HG03521 (cell line): Measurements from ENCODE around the gene R3HDM2.

Source experiments
- ATAC-seq: cut with Tn5 transposase; IDR thresholded peaks from one replicate; pipeline ENCODE4 v1.9.1; 2021; ENCODE audit warnings: mild to moderate bottlenecking, moderate library complexity; ENCODE audit not compliant: unreplicated experiment

Gene R3HDM2

DNA sequence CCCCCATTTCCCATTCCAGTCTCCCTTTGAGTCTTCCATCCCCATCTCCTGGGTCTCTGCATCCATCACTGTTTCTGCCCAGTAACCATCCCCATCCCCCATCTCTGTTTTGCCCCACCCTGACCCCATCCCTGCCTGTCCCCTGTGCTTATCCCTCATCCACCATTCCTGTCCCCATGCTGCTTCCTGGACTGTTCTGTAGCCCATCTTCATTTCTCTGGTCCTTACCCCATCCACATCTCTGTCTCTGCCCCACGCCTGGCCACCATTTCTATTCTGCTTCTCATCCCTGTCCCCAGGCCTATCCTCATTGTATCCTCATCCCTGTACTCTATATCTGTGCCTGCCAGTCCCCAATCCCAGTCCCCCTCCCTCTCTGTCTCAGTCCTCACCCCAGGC lies 210.1 kb downstream of the R3HDM2 start:
- ATAC-seq: no peak

DNA sequence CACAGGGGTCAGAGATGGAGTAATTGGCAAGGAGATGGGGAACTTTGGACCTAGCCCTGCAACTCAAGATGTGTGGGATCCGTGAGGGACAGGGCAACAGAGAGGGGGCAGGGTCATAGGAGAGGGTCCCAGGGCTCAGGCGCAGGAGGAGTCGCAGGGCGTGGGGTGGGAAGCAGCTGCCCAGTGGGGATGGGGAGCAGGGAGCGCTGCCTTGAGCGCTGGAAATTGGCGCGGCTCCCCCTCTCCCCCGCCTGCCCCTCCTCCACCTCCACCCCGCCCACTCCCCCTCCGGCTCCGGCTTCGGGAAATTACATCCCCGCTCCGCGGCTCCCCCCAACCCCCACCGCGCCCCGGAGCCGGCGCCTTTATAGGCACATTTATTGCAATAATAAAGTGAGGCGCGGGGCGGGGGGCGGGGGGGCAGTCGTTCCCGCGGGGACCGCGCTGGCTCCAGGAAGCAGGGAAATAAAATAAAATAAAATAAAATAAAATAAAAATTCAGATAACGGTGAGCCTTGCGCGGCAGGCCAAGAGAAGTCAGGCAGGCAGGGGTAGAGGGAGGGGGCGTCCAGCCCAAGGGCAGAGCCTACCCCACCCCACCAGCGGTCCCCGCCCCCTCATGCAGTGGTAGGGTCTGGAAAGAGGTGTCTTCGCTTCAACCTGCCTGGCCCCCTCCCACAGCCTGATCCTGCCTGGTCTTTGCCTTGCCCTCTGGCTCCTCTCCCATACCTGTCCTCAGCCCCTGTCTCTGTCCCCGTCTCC lies 210.7 kb downstream of the R3HDM2 start:
- ATAC-seq: no peak

DNA sequence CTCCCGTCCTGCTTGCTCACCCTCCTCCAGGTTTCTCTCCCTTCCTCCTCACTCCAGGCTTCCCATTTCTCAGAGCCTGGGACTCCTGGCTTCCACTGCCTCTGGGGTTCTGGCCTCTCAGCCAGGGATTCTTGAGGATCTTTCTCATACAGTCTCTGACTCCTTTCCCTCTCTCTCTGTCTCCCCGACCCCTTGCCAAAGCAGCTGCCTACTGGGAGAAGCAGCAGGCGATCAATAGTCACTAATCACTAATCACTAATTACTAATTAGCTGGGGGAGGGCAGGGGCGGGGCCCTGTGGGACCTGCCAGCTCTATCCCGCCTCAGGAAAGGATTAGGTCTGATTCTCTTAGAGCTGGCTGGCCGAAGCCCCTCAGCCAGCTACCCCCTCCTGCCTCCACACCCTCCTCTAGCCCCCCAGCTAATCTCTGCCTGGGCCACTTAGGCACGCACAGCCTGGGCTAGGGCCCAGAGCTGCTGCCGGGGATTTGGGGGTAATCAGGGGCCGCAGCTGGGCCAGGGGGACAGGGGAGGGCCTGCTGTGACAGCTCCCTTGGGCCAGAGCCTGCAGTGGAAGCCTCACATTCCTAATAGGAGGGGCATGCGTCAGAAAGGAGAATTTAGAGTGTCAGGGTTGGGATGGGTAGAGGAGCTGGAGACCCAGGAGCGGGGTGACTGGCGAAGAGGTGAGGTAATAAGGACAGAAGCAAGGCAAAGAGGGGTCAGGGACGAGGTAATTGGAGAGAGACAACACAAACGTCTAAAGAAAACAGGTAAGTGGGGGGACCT lies 211.4 kb downstream of the R3HDM2 start:
- ATAC-seq: no peak

DNA sequence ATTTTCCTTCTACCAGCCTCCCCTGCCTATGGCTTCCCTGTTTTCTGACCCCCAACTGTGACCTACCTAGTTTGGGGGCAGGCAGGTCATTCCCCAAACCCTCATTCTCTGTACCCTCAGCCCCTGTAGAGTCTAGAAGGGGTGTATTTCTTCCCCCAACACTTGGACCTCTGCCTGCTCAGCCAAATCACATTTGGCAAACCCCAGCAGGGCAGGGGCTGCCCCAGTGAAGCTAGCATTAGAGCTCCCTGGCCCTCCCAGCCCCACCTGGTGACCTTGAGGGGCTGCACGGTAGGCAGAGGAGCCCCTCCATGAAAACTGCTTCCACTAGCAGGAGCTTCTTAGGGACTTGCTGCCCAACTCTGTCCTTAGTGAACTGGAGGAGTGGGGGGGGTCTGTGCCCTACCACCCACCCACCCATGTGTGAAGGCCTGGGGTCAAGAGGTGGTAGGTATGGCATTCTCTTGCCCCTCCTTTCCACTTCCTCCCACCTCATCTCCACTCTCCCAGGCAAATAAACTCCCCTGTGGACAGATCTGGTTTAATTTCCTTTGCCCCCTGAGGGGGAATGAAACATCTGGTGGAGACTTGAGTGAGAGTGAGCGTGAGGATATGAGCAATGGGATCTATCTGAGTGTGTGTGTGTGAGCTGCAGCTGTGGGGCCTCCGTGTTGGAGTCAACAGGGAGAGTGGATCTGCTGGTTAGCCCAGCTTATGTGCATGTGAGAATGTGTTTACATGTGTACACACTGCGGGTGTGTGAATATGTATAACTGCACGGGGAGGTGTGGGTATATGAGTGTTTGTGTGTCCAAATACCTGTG lies 212.6 kb downstream of the R3HDM2 start:
- ATAC-seq: no peak

DNA sequence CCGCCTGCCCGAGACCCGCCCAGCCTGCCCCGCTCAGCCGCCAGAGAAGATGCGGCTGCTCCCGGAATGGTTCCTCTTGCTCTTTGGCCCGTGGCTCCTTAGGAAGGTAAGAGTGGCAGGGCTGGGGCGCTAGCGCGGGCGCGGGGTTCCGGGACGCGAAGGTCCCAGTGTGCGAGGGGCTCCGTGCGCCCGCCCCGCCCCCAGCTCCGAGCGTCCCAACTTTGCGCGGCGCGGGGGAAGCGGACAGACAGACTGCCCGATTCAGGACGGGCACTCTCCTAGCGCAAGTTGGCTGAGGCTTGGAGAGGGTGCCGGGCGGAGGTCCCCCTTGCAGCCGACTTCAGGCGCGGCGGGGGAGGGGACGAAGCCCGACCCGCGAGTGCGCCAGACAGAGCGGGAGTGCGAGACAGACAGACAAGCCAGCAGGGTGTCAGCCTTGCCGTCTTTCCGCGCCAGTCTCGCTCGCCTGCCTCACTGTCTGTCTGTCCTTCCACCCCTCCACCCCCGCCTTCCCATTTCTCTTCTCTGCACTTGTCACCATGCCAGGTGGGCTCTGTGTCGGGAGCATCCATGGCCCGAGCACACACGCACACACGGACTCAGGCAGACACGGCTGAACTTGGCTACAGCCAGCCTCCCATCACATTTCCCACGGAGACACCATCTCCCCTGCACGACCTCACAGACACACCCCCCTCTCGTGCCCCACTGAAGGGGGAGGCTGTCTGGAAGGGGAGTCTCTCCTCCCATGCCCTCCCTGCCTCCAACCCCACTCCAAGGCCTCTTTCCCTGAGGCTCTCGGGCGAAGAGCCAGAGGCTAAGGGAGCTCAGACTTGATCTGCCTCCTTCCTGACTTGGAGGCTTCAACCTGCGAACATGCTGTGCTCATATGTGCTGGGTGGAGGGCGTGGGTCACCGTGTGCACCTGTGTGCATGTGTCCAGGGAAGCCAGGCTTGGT lies 213.6 kb downstream of the R3HDM2 start:
- no peak for ATAC-seq

DNA sequence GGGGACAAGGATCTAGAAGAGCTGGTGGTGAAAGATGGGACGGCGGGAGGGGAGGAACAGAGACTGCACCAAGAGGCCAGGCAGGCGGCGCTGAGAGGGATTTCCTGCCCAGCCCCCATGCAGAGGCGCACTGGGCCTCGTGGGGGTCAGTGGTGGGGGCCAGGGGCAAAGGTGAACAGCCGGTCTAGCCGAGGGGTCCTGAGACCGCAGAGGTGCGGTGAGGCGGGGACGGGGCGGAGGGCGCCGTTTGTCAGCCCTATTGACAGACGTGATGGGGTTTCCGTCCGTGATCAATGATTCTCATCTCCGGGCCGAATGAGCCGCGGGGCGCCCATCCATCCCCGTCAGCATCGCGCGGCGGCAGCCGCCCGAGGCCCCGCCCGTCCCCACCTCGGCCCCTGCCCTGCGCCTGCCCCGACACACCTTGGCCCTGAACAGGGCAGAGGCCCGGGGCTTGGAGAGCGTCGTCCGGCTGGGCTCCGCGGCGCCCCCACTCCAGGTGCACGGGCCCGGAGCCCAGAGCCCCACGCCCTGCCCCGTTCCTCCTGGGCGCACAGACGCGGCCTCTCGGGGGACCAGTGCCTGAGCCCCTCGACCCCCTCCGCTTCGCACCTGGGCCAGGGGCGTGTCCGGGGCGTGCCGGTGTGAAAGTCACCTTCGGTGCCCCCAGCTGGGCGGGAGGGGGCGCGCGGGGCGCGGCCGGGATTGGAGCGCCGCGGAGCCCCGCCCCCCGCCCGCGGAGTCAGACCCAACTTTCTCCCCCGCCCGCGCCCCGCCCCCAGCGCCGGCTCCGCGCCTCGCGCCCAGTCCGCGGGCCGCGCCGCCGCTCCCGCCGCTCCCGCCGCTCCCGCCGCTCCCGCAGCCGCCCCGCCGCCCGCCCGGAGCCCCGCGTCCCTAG lies 214.6 kb downstream of the R3HDM2 start, which contains the start of gene NXPH4:
NXPH4 (plus strand) TSS at position 781 of the 898 bp plus-strand sequence. CDS start 176 bp downstream, outside the sequence.
- ATAC-seq: no peak

DNA sequence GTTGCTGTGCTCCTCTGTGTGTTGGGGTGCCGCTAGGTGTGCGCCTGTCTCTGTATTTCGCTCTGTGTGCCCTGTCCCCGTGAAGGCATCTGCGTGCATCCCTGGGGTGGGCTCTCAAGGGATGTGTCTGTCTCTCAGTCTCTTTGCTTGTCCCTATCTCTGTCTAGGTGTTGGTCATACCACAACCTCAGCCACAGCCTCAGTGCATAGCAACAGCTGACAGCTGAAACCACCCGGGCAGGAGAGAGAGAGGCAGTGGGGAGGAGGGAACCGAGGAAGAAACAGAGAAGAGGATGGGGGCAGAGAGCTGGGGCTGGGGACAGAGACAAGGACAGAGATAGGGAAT lies 215.2 kb downstream of the R3HDM2 start:
- ATAC-seq: no peak

DNA sequence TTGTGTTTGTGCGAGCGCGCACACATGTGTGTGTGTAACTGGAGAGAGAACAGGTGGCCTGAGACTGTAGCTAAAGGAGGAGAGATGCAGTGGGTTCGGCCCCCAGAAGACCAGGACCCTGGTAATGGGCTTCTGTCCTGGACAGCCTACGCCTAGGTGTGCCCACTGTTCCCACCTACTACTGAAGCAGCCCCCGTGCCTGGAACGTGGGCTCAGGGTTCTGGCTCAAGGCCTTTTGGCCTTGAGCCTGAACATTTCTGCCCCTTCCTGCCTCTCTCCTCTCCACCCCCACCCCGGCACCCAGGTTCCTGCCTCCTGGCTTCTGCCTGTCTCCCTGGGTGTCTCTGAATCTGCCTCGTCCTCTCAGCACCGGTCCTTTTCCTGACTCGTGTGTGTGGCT lies 215.8 kb downstream of the R3HDM2 start:
- ATAC-seq: no peak

DNA sequence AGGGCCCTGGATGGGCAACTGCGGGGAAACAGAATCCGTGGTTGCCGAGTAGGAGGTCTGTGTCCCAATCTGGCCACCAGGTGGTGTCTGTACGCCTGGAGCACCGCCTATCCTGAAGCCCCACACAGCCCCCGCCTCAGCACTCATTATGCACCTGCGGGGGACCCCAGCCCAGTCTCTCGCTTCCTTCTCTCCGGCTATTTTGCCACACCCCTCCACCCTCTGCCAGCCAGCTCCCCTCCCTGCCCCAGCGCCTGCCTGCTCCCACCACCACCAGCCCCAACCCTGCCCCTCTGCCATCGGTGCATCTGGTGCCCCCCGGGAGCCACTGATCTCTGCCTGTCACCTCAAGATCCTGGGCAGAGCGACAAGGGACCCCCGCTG lies 216.5 kb downstream of the R3HDM2 start:
- ATAC-seq: no peak

DNA sequence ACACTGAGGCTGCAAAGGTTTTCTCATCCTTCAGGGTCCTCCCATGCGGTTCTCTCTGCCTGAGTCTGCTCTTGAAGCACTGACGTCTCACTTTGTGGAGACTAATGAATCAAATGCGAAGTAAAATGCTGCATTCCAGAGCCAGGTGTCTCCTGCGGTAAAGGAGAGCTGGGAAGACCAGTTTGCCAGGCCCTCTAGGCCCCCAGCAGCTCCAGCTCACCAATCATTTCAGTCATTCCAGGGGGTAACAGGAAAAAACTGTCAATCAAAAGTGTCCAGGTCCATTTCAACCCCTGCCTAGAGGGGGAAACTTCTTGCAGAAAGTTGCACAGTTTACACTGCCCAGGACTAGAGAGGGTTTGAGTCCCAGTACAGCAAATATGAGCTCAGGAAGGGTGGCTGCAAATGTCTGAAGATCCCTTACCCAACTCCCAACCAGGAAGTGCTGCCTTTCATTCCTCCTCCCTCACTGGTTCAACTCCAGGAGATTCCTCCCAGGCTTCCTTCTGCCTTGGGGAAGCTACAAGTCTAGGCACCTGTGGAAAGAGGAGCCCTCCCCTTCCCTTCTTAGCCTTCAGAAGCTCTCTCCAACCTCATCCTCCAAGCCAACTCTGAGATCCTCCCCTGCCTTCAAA lies 217.0 kb downstream of the R3HDM2 start:
- no peak for ATAC-seq

DNA sequence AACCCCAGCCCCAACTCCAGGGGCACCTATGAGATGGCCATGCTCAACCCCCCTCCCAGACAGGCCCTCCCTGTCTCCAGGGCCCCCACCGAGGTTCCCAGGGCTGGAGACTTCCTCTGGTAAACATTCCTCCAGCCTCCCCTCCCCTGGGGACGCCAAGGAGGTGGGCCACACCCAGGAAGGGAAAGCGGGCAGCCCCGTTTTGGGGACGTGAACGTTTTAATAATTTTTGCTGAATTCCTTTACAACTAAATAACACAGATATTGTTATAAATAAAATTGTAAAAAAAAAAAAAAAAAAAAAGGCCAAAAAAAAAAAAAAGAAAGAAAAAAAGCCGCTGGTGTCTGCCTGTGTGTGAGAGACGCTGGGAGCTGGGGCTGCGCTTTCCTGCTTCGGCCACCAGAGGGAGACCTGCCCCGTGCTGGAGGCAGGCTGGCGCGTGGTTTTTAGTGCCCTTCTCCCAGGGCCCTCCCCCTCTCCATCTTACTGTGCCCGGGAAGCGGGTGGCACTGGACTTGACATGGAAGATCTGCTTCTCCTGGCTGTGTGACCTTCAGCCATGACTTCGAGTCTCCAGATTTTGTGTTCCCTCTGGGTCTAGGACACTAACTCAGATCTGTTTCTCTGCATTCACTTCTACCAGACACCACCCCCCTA lies 217.7 kb downstream of the R3HDM2 start:
- no peak for ATAC-seq

DNA sequence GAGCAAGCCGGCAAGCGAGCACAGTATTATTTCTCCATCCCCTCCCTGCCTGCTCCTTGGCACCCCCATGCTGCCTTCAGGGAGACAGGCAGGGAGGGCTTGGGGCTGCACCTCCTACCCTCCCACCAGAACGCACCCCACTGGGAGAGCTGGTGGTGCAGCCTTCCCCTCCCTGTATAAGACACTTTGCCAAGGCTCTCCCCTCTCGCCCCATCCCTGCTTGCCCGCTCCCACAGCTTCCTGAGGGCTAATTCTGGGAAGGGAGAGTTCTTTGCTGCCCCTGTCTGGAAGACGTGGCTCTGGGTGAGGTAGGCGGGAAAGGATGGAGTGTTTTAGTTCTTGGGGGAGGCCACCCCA lies 218.2 kb downstream of the R3HDM2 start:
- ATAC-seq: no peak

DNA sequence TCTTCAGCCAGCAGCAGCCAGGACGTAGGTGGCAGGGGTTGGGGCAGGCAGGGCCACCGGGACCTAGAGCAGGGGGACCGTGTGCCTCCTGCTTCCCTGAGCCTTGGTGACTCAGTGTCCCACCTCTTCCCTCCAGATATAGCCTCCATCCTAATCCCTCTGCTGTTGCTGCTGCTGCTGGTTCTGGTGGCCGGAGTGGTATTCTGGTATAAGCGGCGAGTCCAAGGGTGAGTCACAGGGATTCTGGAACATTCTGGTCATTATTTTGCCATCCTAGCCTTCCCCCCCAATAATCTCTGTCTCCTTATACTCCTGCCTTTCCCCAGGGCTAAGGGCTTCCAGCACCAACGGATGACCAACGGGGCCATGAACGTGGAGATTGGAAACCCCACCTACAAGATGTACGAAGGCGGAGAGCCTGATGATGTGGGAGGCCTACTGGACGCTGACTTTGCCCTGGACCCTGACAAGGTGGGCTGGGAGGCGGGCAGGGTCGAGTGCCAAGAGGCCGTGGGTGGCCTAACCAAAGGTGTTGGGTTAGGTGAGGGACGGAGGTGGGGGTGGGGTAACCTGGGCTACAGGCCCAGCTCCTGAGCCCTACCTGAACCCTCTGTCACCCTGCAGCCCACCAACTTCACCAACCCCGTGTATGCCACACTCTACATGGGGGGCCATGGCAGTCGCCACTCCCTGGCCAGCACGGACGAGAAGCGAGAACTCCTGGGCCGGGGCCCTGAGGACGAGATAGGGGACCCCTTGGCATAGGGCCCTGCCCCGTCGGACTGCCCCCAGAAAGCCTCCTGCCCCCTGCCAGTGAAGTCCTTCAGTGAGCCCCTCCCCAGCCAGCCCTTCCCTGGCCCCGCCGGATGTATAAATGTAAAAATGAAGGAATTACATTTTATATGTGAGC lies 218.8 kb downstream of the R3HDM2 start:
- ATAC-seq: no peak

DNA sequence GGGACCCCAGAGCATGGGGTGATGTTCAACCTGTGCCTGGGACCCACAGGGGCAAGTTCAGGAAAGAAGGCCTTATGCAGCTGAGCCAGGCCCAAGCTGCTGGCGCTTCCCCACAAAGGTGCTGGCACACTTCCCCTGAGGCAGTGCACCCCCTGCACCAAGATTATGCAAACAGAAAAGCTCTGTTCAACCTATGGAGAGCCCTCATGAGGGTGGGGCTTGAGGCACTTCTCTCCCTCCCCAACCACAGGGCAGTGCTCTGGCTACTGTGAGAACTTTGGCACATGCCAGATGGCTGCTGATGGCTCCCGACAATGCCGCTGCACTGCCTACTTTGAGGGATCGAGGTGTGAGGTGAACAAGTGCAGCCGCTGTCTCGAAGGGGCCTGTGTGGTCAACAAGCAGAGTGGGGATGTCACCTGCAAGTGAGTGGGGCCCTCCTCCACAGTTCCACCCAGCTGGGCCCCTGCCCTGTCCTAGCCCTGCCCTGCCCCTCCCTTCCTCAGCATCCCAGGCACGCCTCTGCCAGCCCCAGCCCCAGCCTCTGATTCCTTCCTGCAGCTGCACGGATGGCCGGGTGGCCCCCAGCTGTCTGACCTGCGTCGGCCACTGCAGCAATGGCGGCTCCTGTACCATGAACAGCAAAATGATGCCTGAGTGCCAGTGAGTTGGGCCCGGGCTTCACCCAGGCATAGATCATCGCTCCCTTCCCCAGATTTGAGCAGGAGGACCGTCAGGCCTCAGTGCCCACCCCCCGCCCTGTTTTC lies 219.7 kb downstream of the R3HDM2 start:
- no peak for ATAC-seq

DNA sequence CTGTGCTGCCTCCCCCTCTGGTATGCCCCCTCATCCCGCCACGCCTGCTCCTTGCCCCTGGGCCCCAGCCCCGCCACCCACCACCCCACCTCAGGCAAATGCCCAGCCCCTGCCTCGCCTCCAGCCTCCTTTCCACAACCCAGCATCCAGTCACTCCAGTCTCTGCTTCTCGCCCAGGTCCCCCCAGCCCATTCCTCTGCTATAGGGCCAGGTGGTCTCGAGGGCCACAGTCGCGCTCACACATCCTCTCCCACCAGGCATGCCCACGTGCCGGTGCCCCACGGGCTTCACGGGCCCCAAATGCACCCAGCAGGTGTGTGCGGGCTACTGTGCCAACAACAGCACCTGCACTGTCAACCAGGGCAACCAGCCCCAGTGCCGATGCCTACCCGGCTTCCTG lies 220.4 kb downstream of the R3HDM2 start:
- ATAC-seq: no peak

DNA sequence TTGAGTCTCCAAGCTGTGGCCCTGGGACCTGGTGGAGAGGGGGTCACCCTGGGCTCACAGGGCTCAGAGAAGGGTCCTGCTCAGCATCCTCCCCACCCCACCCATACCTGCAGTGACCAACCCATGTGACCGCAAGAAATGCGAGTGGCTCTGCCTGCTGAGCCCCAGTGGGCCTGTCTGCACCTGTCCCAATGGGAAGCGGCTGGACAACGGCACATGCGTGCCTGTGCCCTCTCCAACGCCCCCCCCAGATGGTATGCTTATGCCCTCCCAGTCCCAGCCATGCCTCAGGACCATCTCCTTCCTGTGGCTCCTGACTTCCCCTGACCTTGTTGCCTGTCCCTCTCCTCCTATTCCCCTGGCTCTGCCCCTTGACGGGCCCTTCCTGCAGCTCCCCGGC lies 220.9 kb downstream of the R3HDM2 start:
- ATAC-seq: no peak
